HCT116 (cell line): Measurements from ENCODE around the gene TMEM260. TPM values are rescaled to one million over a fixed set of nuclear protein-coding genes. Genes with fewer than 3 reads are reported as not detected.

ENCODE experiments used
- ATAC-seq: fragments of 200-7000 bp; cut with Tn5 transposase; 2 replicates; pipeline ENCODE4 v1.9.1; 2020; ENCODE audit warnings: mild to moderate bottlenecking, moderate library complexity
- BruUV-seq: library from RNA; stranded (reverse); fragments of 400-500 nt; replicated peaks from 2 replicates; lab custom pipeline; 2021; lab: Mats Ljungman, UMichigan
- CTCF ChIA-PET: fragments of 300-600 bp; sonication (Branson Sonifier 250); formaldehyde crosslinking; loops from one replicate; lab custom pipeline; 2021; ENCODE audit warnings: antibody characterized with exemption; lab: Charles Lee
- POLR2A ChIA-PET: fragments of 300-600, 350-600 bp; sonication (Branson Sonifier 250); formaldehyde crosslinking; loops from one replicate; lab custom pipeline; 2021; ENCODE audit warnings: antibody characterized with exemption; lab: Charles Lee
- RAD21 ChIA-PET, 2 experiments: fragments of 300-600 bp; sonication (Branson Sonifier 250); formaldehyde crosslinking; loops; one replicate each; lab custom pipeline; 2023; ENCODE audit warnings: low total read pairs in 2 of 2; ENCODE audit not compliant: uncharacterized antibody in 2 of 2, unreplicated experiment in 2 of 2, low non-redundant PET in 1 of 2; lab: Charles Lee
- DNase-seq: peaks from one replicate; pipeline ENCODE4 v3.0.0-alpha.2; 2010; ENCODE audit warnings: low read depth, low spot score
- H2AFZ ChIP-seq: fragments of 200-600 bp; shearing (Covaris generic), sonication (generic); 2 replicates; pipeline ENCODE4 v1.6.1; 2017; ENCODE audit warnings: low read depth, mixed run types, mixed read lengths, antibody characterized with exemption, low read length; ENCODE audit not compliant: poor library complexity, severe bottlenecking
- H3K27ac ChIP-seq: 2 replicates; pipeline ENCODE4 v1.5.1; 2012; ENCODE audit warnings: low read depth, low read length
- H3K27me3 ChIP-seq: fragments of 200-600 bp; sonication (generic); 2 replicates; pipeline ENCODE4 v1.6.1; 2016; ENCODE audit warnings: mixed run types, low read length, mixed read lengths; ENCODE audit not compliant: insufficient read depth
- H3K36me3 ChIP-seq, 2 experiments: fragments of 200-500 bp in 1 of 2; fragments of 200-600 bp in 1 of 2; sonication (Bioruptor generic) in 1 of 2; sonication (generic) in 1 of 2; 2 replicates each; pipeline versions ENCODE4 v1.5.1 to v1.6.1; 2014 to 2016; ENCODE audit warnings: low read length in 2 of 2, inconsistent platforms in 1 of 2, mixed read lengths in 1 of 2, mixed run types in 1 of 2; ENCODE audit not compliant: insufficient read depth in 2 of 2, control insufficient read depth in 1 of 2
- H3K4me1 ChIP-seq, 2 experiments: fragments of 200-600 bp in 1 of 2; sonication (generic) in 1 of 2; 2 replicates each; pipeline versions ENCODE4 v1.5.1 to v1.6.1; 2012 to 2017; ENCODE audit warnings: low read length in 2 of 2, inconsistent platforms in 1 of 2, mild to moderate bottlenecking in 1 of 2, mixed read lengths in 1 of 2, mixed run types in 1 of 2, moderate library complexity in 1 of 2; ENCODE audit not compliant: insufficient read depth in 2 of 2, control insufficient read depth in 1 of 2
- H3K4me2 ChIP-seq: fragments of 200-600 bp; sonication (generic); 2 replicates; pipeline ENCODE4 v1.6.1; 2017; ENCODE audit warnings: mixed run types, low read length, mixed read lengths
- H3K4me3 ChIP-seq, 2 experiments: fragments of 200-600 bp in 1 of 2; sonication (generic) in 1 of 2; replicated peaks in 1 of 2; 2 replicates each; pipeline ENCODE4 v1.5.1; 2011 to 2016; ENCODE audit warnings: low read length in 2 of 2, control low read depth in 1 of 2, low read depth in 1 of 2, mild to moderate bottlenecking in 1 of 2, mixed read lengths in 1 of 2, mixed run types in 1 of 2
- H3K79me2 ChIP-seq: fragments of 200-600 bp; sonication (generic); 2 replicates; pipeline ENCODE4 v1.6.1; 2017; ENCODE audit warnings: mild to moderate bottlenecking, mixed run types, low read length, moderate library complexity, mixed read lengths; ENCODE audit not compliant: insufficient read depth
- H3K9ac ChIP-seq: fragments of 200-600 bp; sonication (generic); 2 replicates; pipeline ENCODE4 v1.6.1; 2016; ENCODE audit warnings: low read length, mixed read lengths
- H3K9me2 ChIP-seq: fragments of 200-600 bp; sonication (generic), shearing (Covaris generic); 2 replicates; pipeline ENCODE4 v1.6.1; 2017; ENCODE audit warnings: mixed run types, mild to moderate bottlenecking, moderate library complexity; ENCODE audit not compliant: insufficient read depth
- H3K9me3 ChIP-seq, 2 experiments: fragments of 200-500 bp in 1 of 2; fragments of 200-600 bp in 1 of 2; sonication (Bioruptor generic) in 1 of 2; sonication (generic) in 1 of 2; 2 replicates each; pipeline ENCODE4 v1.6.1; 2014 to 2017; ENCODE audit warnings: low read length in 2 of 2, mixed read lengths in 2 of 2, inconsistent platforms in 1 of 2, low read depth in 1 of 2, mild to moderate bottlenecking in 1 of 2, mixed run types in 1 of 2, moderate library complexity in 1 of 2; ENCODE audit not compliant: control insufficient read depth in 1 of 2, insufficient read depth in 1 of 2
- H4K20me1 ChIP-seq: fragments of 200-600 bp; sonication (generic), shearing (Covaris generic); 2 replicates; pipeline ENCODE4 v1.6.1; 2017; ENCODE audit warnings: mixed run types, mild to moderate bottlenecking, moderate library complexity; ENCODE audit not compliant: insufficient read depth
- EGR1 ChIP-seq: IDR thresholded peaks from 2 replicates; pipeline ENCODE4 v1.6.1; 2012; ENCODE audit warnings: low read depth
- ELF1 ChIP-seq: IDR thresholded peaks from 2 replicates; pipeline ENCODE4 v1.6.1; 2012; ENCODE audit warnings: low read depth, borderline replicate concordance
- FOSL1 ChIP-seq: IDR thresholded peaks from 2 replicates; pipeline ENCODE4 v1.6.1; 2012; ENCODE audit warnings: low read depth
- JUND ChIP-seq: IDR thresholded peaks from 2 replicates; pipeline ENCODE4 v1.6.1; 2012
- POLR2A ChIP-seq: IDR thresholded peaks from 2 replicates; pipeline ENCODE4 v1.7.0; 2011; ENCODE audit warnings: borderline replicate concordance; ENCODE audit not compliant: insufficient read depth, insufficient read length; ENCODE audit errors: extremely low read depth
- POLR2AphosphoS5 ChIP-seq: IDR thresholded peaks from 2 replicates; pipeline ENCODE4 v1.6.1; 2011; ENCODE audit warnings: mild to moderate bottlenecking, low read depth, low read length, moderate library complexity
- RAD21 ChIP-seq: IDR thresholded peaks from 2 replicates; pipeline ENCODE4 v1.6.1; 2012; ENCODE audit warnings: low read depth, mild to moderate bottlenecking
- SP1 ChIP-seq: IDR thresholded peaks from 2 replicates; pipeline ENCODE4 v1.6.1; 2012; ENCODE audit warnings: low read depth
- TCF7L2 ChIP-seq: IDR thresholded peaks from 2 replicates; pipeline ENCODE4 v1.7.0; 2011; ENCODE audit warnings: borderline replicate concordance, inconsistent platforms; ENCODE audit not compliant: insufficient read depth, insufficient read length; ENCODE audit errors: extremely low read depth
- YY1 ChIP-seq: IDR thresholded peaks from 2 replicates; pipeline ENCODE4 v1.6.1; 2011; ENCODE audit warnings: low read length, low read depth, moderate library complexity, mild to moderate bottlenecking; ENCODE audit not compliant: insufficient replicate concordance; ENCODE audit errors: extremely low read depth
- ZFX ChIP-seq: fragments of 450-650 bp; IDR thresholded peaks from 2 replicates; pipeline ENCODE4 v1.6.1; 2017
- ZNF274 ChIP-seq: fragments of 200-500 bp; sonication (Bioruptor generic); IDR thresholded peaks from 2 replicates; pipeline ENCODE4 v1.6.1; 2014; ENCODE audit warnings: mild to moderate bottlenecking, low read depth, low read length, inconsistent platforms
- intact Hi-C: fragments of 100-400 bp; cut with micrococcal nuclease; formaldehyde crosslinking; loops from 2 replicates; pipeline ENCODE4 v1.10.0; 2022
- total RNA-seq: library from RNA; stranded (reverse); gene quantifications from one replicate; pipeline ENCODE4 v1.2.1, GENCODE V29; 2021; ENCODE audit not compliant: unreplicated experiment

TMEM260 gene
- total RNA-seq, 1 experiment from 2014 or later = 12.5 TPM

DNA sequence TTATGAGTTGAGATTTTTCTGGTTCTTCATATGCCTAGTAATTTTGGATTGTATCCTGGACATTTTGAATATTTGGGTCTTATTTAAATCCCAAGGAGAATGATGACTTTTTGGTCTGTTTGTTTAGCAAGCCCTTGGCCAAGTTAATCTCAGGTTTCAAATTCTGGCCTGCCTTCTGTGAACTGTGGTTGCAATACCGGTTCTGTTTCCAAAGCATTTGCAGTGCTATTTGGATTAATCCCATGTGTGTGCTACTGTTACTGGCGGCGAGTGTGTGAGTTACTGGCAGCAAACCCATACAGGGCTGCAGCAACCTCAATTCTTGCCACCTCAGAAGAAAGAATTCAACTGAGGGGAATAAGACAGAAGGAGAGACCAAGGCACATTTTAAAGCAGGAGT, 51.1 kb downstream of the TMEM260 start:
- ATAC-seq = no peak
- CTCF ChIA-PET = no interaction called here

DNA sequence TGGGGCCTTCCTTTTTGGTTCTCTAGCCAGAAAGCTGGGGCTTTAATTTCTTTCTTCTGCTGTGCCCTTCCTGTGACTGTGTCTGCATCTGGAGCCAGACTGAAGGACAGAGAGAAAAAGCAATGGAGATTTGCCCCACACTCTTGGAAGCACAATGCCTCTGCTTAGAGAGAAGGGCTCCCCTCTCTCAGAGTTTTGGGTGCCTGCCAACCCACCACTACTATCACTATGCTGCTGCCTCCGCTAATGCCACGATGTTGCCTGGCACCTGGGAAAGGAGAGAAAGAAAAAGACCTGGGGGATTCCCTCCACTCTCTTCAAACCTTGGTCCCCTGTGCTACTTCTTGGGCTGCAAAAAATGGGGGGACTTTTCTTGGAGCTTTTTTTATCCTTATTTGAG, 52.6 kb downstream of the TMEM260 start:
- H3K27ac ChIP-seq = no peak overlapping the region
- H4K20me1 ChIP-seq = no peaks in the 10 kb centered on the region
- ATAC-seq (no peak), DNase-seq (no peak)
- H3K9me3 ChIP-seq = 0 out of 4 replicates have a peak, but pooled peaks cover 6 to 9% of the 10 kb centered on the region in 2 experiments
- no peak for TF ChIP-seq POLR2AphosphoS5
- no peak for TF ChIP-seq FOSL1
- TF ChIP-seq EGR1 = no peak
- no peak for TF ChIP-seq SP1
- TF ChIP-seq RAD21 = no peak
- TF ChIP-seq ELF1 = no peak
- TF ChIP-seq POLR2A = no peak
- no peaks in the 10 kb centered on the region for H3K79me2 ChIP-seq
- ChIA-PET RAD21 (no interaction called here), POLR2A (no interaction called here), CTCF (no interaction called here)
- no peaks in the 10 kb centered on the region for H3K9me2 ChIP-seq
- H3K4me1 ChIP-seq = no peaks in the 10 kb centered on the region
- no peak overlapping the region for H2AFZ ChIP-seq
- BruUV-seq = no TSS peak
- no peak overlapping the region for H3K9ac ChIP-seq
- peaks cover 0 to 15% of the 10 kb centered on the region in 2 experiments; a peak in 3 of 4 replicates for H3K36me3 ChIP-seq
- no peak overlapping the region for H3K4me2 ChIP-seq
- H3K4me3 ChIP-seq = no peak overlapping the region
- intact Hi-C loops = no loop called here
- H3K27me3 ChIP-seq = no peaks in the 10 kb centered on the region

More for the DNA sequence above, 51.1 kb downstream of the TMEM260 start:
- RAD21 ChIA-PET = no interaction called here
- no peak overlapping the region for H3K9ac ChIP-seq
- no peak for DNase-seq
- no peak overlapping the region for H3K27ac ChIP-seq
- TF ChIP-seq FOSL1 (no peak), TCF7L2 (no peak), ZNF274 (no peak), RAD21 (no peak), POLR2A (no peak), YY1 (no peak), JUND (no peak), ZFX (no peak)
- TF ChIP-seq, all 23 proteins: peak for 0
- Histone ChIP-seq H3K4me2 (no peak overlapping the region), H3K9me2 (no peaks in the 10 kb centered on the region), H3K79me2 (no peaks in the 10 kb centered on the region), H3K36me3 (peaks cover 0 to 7% of the 10 kb centered on the region in 2 experiments; a peak in 2 of 4 replicates), H3K9me3 (0 out of 4 replicates have a peak, but pooled peaks cover 6 to 9% of the 10 kb centered on the region in 2 experiments), H3K4me3 (no peak overlapping the region), H3K4me1 (no peaks in the 10 kb centered on the region), H4K20me1 (no peaks in the 10 kb centered on the region), H3K27me3 (no peaks in the 10 kb centered on the region), H2AFZ (no peak overlapping the region)
- intact Hi-C loops = no loop called here
- BruUV-seq = no TSS peak
- POLR2A ChIA-PET = no interaction called here
